CD14-positive monocyte (primary cell): ENCODE data around the gene EID1. TPM values are rescaled to one million over a fixed set of nuclear protein-coding genes. Genes with fewer than 3 reads are reported as not detected.

Experiments used
- DNase-seq, 3 donors: peaks; one replicate each; pipeline ENCODE4 v3.0.0-alpha.2; 2011 to 2022
- H2AFZ ChIP-seq: 2 replicates; pipeline ENCODE4 v1.6.0; 2012; ENCODE audit warnings: mild to moderate bottlenecking, low read depth, low read length, inconsistent platforms; ENCODE audit not compliant: insufficient read depth, poor library complexity, severe bottlenecking
- H3K27ac ChIP-seq, 2 donors: 1 replicate in 1 of 2; 2 replicates in 1 of 2; pipeline ENCODE4 v1.5.1; 2012 to 2013; ENCODE audit warnings: low read length in 2 of 2, control low read depth in 1 of 2, inconsistent platforms in 1 of 2, low read depth in 1 of 2, mild to moderate bottlenecking in 1 of 2
- H3K27me3 ChIP-seq, 2 donors: one replicate each; pipeline versions ENCODE4 v1.6.0 to v1.6.1; 2011 to 2013; ENCODE audit warnings: low read length in 2 of 2; ENCODE audit not compliant: control insufficient read depth in 2 of 2, insufficient read depth in 2 of 2
- H3K36me3 ChIP-seq, 2 donors: replicated peaks in 1 of 2; 1 replicate in 1 of 2; 2 replicates in 1 of 2; pipeline versions ENCODE4 v1.5.1 to v1.6.1; 2012 to 2013; ENCODE audit warnings: low read length in 2 of 2, control low read depth in 1 of 2, inconsistent platforms in 1 of 2, mild to moderate bottlenecking in 1 of 2; ENCODE audit not compliant: insufficient read depth in 2 of 2, control insufficient read depth in 1 of 2
- H3K4me1 ChIP-seq, 2 donors: 1 replicate in 1 of 2; 2 replicates in 1 of 2; pipeline versions ENCODE4 v1.5.1 to v1.6.1; 2012 to 2013; ENCODE audit warnings: low read length in 2 of 2, control low read depth in 1 of 2, inconsistent platforms in 1 of 2, mild to moderate bottlenecking in 1 of 2, moderate library complexity in 1 of 2; ENCODE audit not compliant: insufficient read depth in 2 of 2, control insufficient read depth in 1 of 2
- H3K4me2 ChIP-seq: replicated peaks from 2 replicates; pipeline ENCODE3; 2012; ENCODE audit warnings: low read length, moderate library complexity, mild to moderate bottlenecking; ENCODE audit not compliant: poor library complexity, severe bottlenecking; ENCODE audit errors: extremely low read depth
- H3K4me3 ChIP-seq, 3 experiments: fragments of 200-600 bp in 1 of 3; sonication (generic) in 1 of 3; replicated peaks in 1 of 3; 1 replicate in 2 of 3; 2 replicates in 1 of 3; pipeline ENCODE4 v1.5.1; 2011 to 2013; ENCODE audit warnings: low read length in 3 of 3, mild to moderate bottlenecking in 3 of 3, control low read depth in 2 of 3, low read depth in 2 of 3, inconsistent platforms in 1 of 3, moderate library complexity in 1 of 3
- H3K79me2 ChIP-seq: 2 replicates; pipeline ENCODE4 v1.6.0; 2012; ENCODE audit warnings: mild to moderate bottlenecking, control low read depth, inconsistent platforms, low read length, moderate library complexity; ENCODE audit not compliant: insufficient read depth
- H3K9ac ChIP-seq: 2 replicates; pipeline ENCODE4 v1.6.0; 2017; ENCODE audit warnings: low read length, mild to moderate bottlenecking; ENCODE audit not compliant: insufficient read depth, poor library complexity, severe bottlenecking
- H3K9me3 ChIP-seq, 2 donors: replicated peaks in 1 of 2; 1 replicate in 1 of 2; 2 replicates in 1 of 2; pipeline versions ENCODE4 v1.5.1 to v1.6.1; 2012 to 2013; ENCODE audit warnings: low read length in 2 of 2, control low read depth in 1 of 2; ENCODE audit not compliant: control insufficient read depth in 1 of 2, insufficient read depth in 1 of 2
- H4K20me1 ChIP-seq: 2 replicates; pipeline ENCODE4 v1.6.0; 2012; ENCODE audit warnings: mild to moderate bottlenecking, low read length, control low read depth, moderate library complexity; ENCODE audit not compliant: insufficient read depth
- H3K27ac Mint-ChIP-seq, 7 donors: one replicate each; pipeline ENCODE4 v1.8.0; 2020; ENCODE audit warnings: mild to moderate bottlenecking in 7 of 7, mixed read lengths in 7 of 7, moderate library complexity in 6 of 7, inconsistent platforms in 2 of 7
- H3K27me3 Mint-ChIP-seq, 3 donors: one replicate each; pipeline ENCODE4 v1.8.0; 2021 to 2022; ENCODE audit warnings: low read depth in 3 of 3, mild to moderate bottlenecking in 3 of 3, mixed read lengths in 3 of 3, moderate library complexity in 3 of 3, inconsistent platforms in 1 of 3
- H3K36me3 Mint-ChIP-seq, 2 donors: one replicate each; pipeline ENCODE4 v1.8.0; 2020; ENCODE audit warnings: mixed read lengths in 2 of 2, inconsistent platforms in 1 of 2, mild to moderate bottlenecking in 1 of 2
- H3K4me1 Mint-ChIP-seq: one replicate; pipeline ENCODE4 v1.8.0; 2020; ENCODE audit warnings: mild to moderate bottlenecking, mixed read lengths
- H3K4me3 Mint-ChIP-seq, 2 donors: one replicate each; pipeline ENCODE4 v1.8.0; 2020; ENCODE audit warnings: mild to moderate bottlenecking in 2 of 2, mixed read lengths in 2 of 2, moderate library complexity in 1 of 2
- H3K9me3 Mint-ChIP-seq, 7 donors: one replicate each; pipeline ENCODE4 v1.8.0; 2020 to 2022; ENCODE audit warnings: mixed read lengths in 7 of 7, mild to moderate bottlenecking in 6 of 7, moderate library complexity in 6 of 7, inconsistent platforms in 2 of 7
- WGBS: methylation state at CpG from one replicate; pipeline ENCODE4 v1.1.5; 2013; ENCODE audit warnings: missing lambda C conversion rate; ENCODE audit not compliant: insufficient coverage; 5-methylcytosine and 5-hydroxymethylcytosine counted together
- intact Hi-C, 2 donors: fragments of 100-400 bp; cut with micrococcal nuclease; formaldehyde crosslinking; loops; one replicate each; pipeline versions ENCODE4 v1.15.0 to v1.15.1; 2023
- polyA plus RNA-seq, 3 donors: library from polyadenylated mRNA; depleted of rRNA in 1 of 3; unstranded in 2 of 3; stranded (reverse) in 1 of 3; fragments of 300-500 nt in 2 of 3; fragments of >200 nt in 1 of 3; fragmentation: Illumina TruSeq in 2 of 3; gene quantifications; 1 replicate in 2 of 3; 2 replicates in 1 of 3; pipeline ENCODE4 v1.2.3, GENCODE V29; 2012 to 2021
- TF ChIP-seq, protein P1 (sequence below): fragments of 200-600 bp; IDR thresholded peaks from one replicate; pipeline ENCODE4 v1.8.0; 2022; ENCODE audit warnings: antibody characterized with exemption, mild to moderate bottlenecking

EID1 gene
- polyA plus RNA-seq, 3 donors: 41.2 to 182 (median 181) TPM

- H3K4me3 Mint-ChIP-seq: no peak overlapping the region
- Histone ChIP-seq H3K4me2 (no peak overlapping the region), H3K9ac (no peak overlapping the region), H3K36me3 (no peaks in the 10 kb centered on the region), H4K20me1 (no peaks in the 10 kb centered on the region), H3K79me2 (no peaks in the 10 kb centered on the region), H3K4me1 (no peaks in the 10 kb centered on the region), H3K9me3 (no peaks in the 10 kb centered on the region), H3K4me3 (no peak overlapping the region), H2AFZ (no peak overlapping the region), H3K27me3 (no peaks in the 10 kb centered on the region), H3K27ac (no peak overlapping the region)
- DNase-seq: no peak
- TF ChIP-seq, protein P1, sequence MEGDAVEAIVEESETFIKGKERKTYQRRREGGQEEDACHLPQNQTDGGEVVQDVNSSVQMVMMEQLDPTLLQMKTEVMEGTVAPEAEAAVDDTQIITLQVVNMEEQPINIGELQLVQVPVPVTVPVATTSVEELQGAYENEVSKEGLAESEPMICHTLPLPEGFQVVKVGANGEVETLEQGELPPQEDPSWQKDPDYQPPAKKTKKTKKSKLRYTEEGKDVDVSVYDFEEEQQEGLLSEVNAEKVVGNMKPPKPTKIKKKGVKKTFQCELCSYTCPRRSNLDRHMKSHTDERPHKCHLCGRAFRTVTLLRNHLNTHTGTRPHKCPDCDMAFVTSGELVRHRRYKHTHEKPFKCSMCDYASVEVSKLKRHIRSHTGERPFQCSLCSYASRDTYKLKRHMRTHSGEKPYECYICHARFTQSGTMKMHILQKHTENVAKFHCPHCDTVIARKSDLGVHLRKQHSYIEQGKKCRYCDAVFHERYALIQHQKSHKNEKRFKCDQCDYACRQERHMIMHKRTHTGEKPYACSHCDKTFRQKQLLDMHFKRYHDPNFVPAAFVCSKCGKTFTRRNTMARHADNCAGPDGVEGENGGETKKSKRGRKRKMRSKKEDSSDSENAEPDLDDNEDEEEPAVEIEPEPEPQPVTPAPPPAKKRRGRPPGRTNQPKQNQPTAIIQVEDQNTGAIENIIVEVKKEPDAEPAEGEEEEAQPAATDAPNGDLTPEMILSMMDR: no peak
- peaks cover 0 to 2% (median 2%) of the 10 kb centered on the region in 3 donors for H3K27me3 Mint-ChIP-seq
- no peaks in the 10 kb centered on the region for H3K4me1 Mint-ChIP-seq
- H3K9me3 Mint-ChIP-seq: peaks cover 0 to 3% (median 0%) of the 10 kb centered on the region in 7 donors
- H3K36me3 Mint-ChIP-seq: no peaks in the 10 kb centered on the region
- intact Hi-C loops: no loop called here
- H3K27ac Mint-ChIP-seq: no peak overlapping the region
- WGBS: 96% methylated on average over 3 of the region's 4 CpGs
Measured at GRCh38 chr15:48904758-48905157, 26.8 kb downstream of the EID1 start.

DNA sequence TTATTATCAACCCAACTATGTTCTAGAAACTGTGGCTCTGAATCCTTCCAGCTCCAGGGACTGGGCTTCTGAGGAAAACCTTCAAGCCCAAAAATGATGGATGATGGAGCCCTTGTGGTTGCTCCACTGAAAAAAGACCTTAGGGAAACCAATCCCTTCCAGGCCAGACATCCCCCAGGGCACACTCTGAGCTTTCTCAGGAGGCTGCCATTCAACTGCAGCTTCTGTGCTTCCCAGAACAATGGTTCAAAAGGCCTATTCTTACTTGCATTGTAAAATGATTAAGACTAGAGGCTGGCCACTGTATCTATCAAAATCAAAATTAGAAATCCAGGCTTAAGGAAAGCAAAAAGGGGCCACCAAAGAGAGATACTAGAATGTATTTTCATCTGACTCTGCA is 27.3 kb downstream of the EID1 start:
- Histone ChIP-seq H3K4me3 (no peak overlapping the region), H3K4me2 (no peak overlapping the region), H3K36me3 (no peaks in the 10 kb centered on the region), H3K4me1 (no peaks in the 10 kb centered on the region), H3K79me2 (no peaks in the 10 kb centered on the region), H2AFZ (no peak overlapping the region), H3K27me3 (no peaks in the 10 kb centered on the region), H3K9ac (no peak overlapping the region), H4K20me1 (no peaks in the 10 kb centered on the region), H3K27ac (no peak overlapping the region), H3K9me3 (no peaks in the 10 kb centered on the region)
- intact Hi-C loops: no loop called here
- Mint-ChIP-seq H3K27ac (no peak overlapping the region), H3K9me3 (peaks cover 0 to 4% (median 0%) of the 10 kb centered on the region in 7 donors), H3K36me3 (no peaks in the 10 kb centered on the region), H3K4me1 (no peaks in the 10 kb centered on the region), H3K27me3 (peaks cover 0 to 5% (median 2%) of the 10 kb centered on the region in 3 donors), H3K4me3 (no peak overlapping the region)
- no peak for DNase-seq
- TF ChIP-seq, protein P1: no peak
